Measurements from ENCODE around the gene MARK2. TPM values are rescaled to one million over a fixed set of nuclear protein-coding genes. Genes with fewer than 3 reads are reported as not detected.

MARK2 gene
- total and polyA plus RNA-seq, 12 donors = 12.6 to 42.7 (median 37.3) TPM

- DNase-seq = no peak
- ATAC-seq = no peak
- Histone ChIP-seq H3K27me3 (no peaks in the 10 kb centered on the region), H3K36me3 (peaks cover 0 to 18% (median 0%) of the 10 kb centered on the region in 9 donors), H3K4me3 (no peak overlapping the region), H3K27ac (peak overlapping the region in 4 of 10 donors; percentile 3 to 90 (median 53)), H3K4me1 (peaks cover 12 to 93% (median 83%) of the 10 kb centered on the region in 9 donors), H3K9me3 (no peaks in the 10 kb centered on the region)
- 67 to 79% methylated on average over 6 of the region's 6 CpGs for WGBS, 2 donors
- intact Hi-C loops (cut with DNase I) = no loop called here
- no peak for TF ChIP-seq CTCF (IDR thresholded peaks at IDR 0.05)
Measured at GRCh38 chr11:63876616-63877015, 37.7 kb downstream of the MARK2 start.

- Histone ChIP-seq H3K27me3 (no peaks in the 10 kb centered on the region), H3K36me3 (peaks cover 0 to 18% (median 0%) of the 10 kb centered on the region in 9 donors), H3K4me1 (peaks cover 12 to 83% (median 76%) of the 10 kb centered on the region in 9 donors), H3K27ac (peak overlapping the region in 1 of 10 donors; percentile 1), H3K9me3 (no peaks in the 10 kb centered on the region), H3K4me3 (no peak overlapping the region)
- DNase-seq (no peak), ATAC-seq (no peak)
- intact Hi-C loops (cut with DNase I) = no loop called here
- no peak for TF ChIP-seq CTCF (IDR thresholded peaks at IDR 0.05)
- 84 to 91% methylated on average over 6 of the region's 6 CpGs for whole genome bisulfite sequencing, 2 donors
Measured at GRCh38 chr11:63877658-63878241, 38.8 kb downstream of the MARK2 start.

GRCh38 chr11:63879598-63880402, 40.9 kb downstream of the MARK2 start:
- Histone ChIP-seq H3K27ac (peak overlapping the region in 2 of 10 donors; percentile 11 to 26), H3K4me3 (no peak overlapping the region), H3K4me1 (peaks cover 8 to 79% (median 65%) of the 10 kb centered on the region in 9 donors), H3K36me3 (peaks cover 0 to 25% (median 0%) of the 10 kb centered on the region in 9 donors), H3K9me3 (no peaks in the 10 kb centered on the region), H3K27me3 (no peaks in the 10 kb centered on the region)
- no peak for TF ChIP-seq CTCF (IDR thresholded peaks at IDR 0.05)
- intact Hi-C loops (cut with DNase I) = no loop called here
- 45 to 49% methylated on average over 2 of the region's 2 CpGs for WGBS, 2 donors
- DNase-seq = no peak
- no peak for ATAC-seq

GRCh38 chr11:63880403-63880790, 41.5 kb downstream of the MARK2 start:
- no peak for ATAC-seq
- H3K9me3 ChIP-seq = no peaks in the 10 kb centered on the region
- intact Hi-C loops (cut with DNase I) = no loop called here
- TF ChIP-seq CTCF (IDR thresholded peaks at IDR 0.05) = no peak
- 40 to 42% methylated on average over 3 of the region's 3 CpGs for WGBS, 2 donors
- DNase-seq = no peak
- H3K27ac ChIP-seq = no peak overlapping the region
- no peak overlapping the region for H3K4me3 ChIP-seq
- no peaks in the 10 kb centered on the region for H3K27me3 ChIP-seq
- peaks cover 0 to 25% (median 0%) of the 10 kb centered on the region in 9 donors for H3K36me3 ChIP-seq
- H3K4me1 ChIP-seq = peaks cover 8 to 79% (median 64%) of the 10 kb centered on the region in 9 donors

Data from heart right ventricle (tissue), 16 donors.